Measurements from ENCODE around the gene ADARB1. TPM values are rescaled to one million over a fixed set of nuclear protein-coding genes. Genes with fewer than 3 reads are reported as not detected.

ADARB1 gene
- polyA plus RNA-seq, 12 donors: 22.6 to 43.0 (median 28.7) TPM; not detected in 1

GRCh38 chr21:45225041-45225740 lies 150.8 kb downstream of the ADARB1 start:
- no peak for DNase-seq

DNA sequence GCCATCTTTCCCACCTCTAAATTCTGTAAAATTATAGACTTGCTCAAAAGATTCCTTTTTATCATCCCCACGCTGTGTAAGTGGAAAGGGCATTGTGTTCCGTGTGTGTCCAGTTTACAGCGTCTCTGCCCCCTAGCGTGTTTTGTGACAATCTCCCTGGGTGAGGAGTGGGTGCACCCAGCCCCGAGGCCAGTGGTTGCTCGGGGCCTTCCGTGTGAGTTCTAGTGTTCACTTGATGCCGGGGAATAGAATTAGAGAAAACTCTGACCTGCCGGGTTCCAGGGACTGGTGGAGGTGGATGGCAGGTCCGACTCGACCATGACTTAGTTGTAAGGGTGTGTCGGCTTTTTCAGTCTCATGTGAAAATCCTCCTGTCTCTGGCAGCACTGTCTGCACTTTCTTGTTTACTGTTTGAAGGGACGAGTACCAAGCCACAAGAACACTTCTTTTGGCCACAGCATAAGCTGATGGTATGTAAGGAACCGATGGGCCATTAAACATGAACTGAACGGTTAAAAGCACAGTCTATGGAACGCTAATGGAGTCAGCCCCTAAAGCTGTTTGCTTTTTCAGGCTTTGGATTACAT lies 151.5 kb downstream of the ADARB1 start:
- DNase-seq: no peak

DNA sequence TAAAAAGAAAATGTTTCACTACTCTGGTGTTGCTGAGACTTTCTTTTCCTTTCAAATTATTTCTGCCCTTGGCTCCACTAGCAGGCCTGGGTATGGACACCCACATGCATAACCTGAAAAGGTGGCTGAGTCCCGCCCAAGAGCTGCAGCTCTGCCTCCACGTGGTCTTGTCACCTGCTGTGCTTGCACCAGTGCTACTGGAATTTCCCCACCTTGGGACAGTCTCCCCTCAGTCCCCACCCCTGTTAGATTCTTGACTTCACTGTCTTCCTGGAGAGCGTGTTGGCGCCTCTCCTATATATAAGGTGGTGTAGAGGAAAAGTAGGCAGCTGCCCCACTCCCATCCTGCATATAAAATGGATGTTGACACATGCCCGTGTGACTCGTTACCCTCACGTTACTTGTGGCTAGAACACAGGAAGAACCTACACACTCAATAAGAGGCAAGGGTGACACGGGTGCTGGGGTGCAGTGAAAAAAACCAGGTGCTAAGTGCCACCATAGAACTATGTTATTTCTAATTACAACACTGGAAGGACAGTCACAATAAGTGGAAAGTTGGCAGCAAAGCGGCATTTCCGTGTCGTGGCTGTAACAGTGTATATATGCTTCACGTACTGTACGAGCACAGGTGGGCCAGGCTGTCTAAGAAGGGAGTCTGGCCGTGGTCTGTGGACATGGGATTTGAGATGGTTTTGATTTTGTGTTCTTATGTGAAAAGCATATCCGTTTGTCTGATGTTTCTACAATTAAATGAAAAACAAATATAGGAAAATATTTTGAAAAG lies 152.4 kb downstream of the ADARB1 start:
- DNase-seq: no peak

GRCh38 chr21:45227735-45228134 lies 153.4 kb downstream of the ADARB1 start:
- no peak for DNase-seq

DNA sequence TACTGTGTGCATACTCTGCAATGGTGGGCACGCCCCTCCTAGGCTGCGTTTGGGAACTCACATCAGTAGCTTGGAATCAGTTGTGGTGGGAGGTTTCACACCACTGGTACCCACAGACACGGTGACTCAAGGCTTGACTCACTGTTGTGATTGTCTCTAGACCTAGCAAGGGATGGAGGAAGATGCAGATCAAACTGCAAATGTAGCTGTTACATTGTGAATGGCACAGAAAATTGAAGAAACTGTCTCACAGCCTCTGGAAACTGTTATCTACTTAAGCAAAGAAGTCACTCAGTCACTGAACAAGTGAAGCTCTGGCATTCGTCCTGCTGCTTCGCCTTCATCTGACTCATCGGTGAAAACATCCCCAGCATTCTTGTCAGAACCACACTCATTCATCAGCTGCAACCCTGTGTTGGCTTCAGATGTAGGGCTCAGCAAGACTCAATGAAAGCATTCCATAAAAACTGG lies 153.8 kb downstream of the ADARB1 start:
- DNase-seq: no peak

DNA sequence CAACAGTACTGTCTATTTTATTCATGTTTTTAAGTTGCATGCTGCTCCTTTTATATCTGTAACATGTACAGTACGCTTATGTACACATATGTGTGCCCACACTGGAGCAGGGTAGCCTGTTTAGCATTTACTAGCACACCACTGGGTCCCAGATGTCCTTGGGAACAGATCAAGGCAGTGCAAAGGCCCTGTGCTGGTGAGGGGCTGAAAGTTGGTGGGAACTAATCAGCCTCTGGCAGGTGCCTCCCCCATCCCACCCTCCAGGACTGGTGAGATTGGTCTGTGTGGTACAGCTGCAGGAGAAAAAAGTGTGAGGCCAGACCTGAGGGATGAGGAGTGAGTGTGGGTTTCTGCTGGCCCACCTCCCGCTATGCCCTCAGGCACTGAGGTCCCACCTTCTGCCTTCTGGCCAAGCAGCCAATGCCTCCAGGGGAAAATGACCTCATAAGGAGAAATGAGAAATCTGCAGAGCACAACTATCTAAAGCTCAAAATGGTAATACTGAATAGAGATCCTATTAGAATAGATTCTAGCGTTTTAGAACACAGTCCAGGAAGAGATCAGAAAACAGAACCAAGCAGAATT lies 154.4 kb downstream of the ADARB1 start:
- DNase-seq: no peak

DNA sequence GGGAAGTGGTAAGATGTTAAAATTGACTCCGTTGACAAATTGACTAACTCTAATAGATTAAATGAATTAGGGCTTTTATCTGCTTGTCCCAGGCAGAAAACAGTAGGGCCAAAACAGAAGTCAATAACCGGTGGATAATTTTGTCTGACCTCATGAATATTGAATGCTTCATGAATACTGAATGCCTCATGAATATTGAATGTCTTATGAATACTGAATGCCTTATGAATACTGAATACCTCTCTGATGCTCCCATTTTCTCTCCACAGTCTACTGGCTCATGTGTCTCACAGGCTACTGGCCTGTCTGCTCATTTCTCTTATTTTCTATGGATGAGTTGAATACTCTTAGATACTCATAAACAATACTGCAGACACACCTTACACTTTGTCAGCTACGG lies 157.3 kb downstream of the ADARB1 start:
- no peak for DNase-seq

- no peak for DNase-seq
Measured at GRCh38 chr21:45234127-45234526, 159.7 kb downstream of the ADARB1 start.

DNA sequence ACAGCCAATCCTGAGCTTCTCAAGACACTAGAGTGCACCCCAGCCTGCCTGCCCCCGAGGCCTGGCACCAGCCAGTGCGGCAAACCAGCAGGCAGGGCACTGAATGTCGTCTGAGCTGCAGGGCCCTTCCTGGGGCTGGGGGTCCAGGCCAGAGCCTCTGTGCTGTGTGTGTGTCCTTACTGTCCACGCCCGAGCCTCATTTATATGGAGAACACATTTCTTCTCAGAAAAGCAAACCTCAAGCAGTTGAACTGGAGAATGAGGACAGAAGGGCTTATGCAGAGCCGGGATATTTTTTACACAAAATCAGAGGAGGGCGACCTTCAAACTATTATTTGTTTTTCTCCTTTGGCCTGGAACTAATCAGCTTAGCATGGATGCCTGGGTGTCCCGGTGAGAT lies 160.6 kb downstream of the ADARB1 start:
- no peak for DNase-seq

GRCh38 chr21:45235488-45235887 lies 161.1 kb downstream of the ADARB1 start:
- no peak for DNase-seq

DNA sequence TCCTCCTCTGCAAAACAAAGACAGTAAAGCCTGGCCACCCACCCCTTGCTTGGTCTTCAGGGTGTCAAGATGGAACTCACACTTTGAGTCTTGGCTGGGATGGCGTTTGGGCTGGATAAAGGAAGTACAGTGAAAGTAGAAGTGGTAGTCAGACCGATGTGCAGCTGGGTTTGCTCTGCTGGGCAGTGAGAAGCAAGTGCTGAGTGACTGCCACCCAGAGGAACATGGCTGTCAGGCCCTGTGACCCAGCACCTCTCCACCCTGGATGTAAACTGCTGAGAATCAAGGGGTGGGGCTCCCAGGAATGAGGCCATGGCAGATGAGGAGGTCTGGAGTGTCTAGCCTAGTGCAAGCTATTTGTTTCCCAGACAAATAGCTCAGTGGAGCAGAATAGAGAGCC lies 162.1 kb downstream of the ADARB1 start:
- DNase-seq: no peak

DNA sequence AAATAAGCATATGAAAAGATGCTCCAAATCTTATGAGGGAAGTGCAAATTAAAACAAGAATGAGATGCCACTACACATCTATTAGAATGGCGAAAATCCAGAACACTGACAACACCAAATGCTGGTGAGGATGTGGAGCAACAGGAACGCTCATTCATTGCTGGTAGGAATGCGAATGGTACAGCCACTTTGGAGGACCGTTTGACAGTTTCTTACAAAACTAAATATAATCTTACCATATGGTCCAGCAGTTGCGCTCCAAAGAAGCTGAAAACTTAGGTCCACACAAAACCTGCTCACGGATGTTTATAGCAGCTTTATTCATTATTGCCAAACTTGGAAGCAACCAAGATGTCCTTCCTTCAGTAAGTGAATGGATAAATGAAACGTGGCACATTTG lies 163.0 kb downstream of the ADARB1 start:
- DNase-seq: no peak

DNA sequence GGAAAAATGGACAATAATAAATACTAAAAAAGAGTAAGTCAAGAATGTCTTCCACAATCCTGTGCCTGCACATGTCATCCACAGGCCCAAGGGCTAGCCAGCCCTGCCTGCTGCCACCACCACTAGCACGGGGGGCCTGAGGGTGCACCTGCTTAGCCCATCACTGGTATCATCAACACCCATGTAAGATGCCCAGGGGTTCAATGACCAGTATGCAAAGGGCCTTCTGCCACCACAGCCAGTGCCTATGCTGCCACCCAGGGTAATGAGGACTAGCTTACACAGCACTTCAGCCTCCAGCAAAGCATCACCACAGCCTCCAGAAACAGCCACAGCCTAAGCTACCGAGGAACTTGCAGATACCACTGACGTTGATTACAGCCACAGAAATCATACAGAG lies 167.0 kb downstream of the ADARB1 start:
- DNase-seq: no peak

DNA sequence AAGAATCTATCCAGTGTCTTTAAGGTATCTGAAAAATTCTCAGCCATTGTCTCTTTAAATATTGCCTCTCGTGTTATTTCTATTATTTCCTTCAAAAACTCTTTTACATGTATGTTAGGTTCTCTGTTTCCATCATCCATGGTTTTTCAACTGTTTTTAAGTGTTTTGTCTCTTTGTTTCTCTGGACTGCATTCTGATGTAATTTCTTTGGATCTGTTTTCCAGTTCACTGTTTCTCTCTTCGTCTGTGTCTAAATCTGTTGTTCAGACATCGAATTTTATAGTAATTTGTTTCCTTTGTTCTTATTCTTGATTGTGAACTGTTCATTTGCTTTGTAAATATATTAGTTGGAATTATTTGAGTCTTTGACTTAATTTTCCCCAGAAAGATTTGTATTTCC lies 169.2 kb downstream of the ADARB1 start:
- no peak for DNase-seq

DNA sequence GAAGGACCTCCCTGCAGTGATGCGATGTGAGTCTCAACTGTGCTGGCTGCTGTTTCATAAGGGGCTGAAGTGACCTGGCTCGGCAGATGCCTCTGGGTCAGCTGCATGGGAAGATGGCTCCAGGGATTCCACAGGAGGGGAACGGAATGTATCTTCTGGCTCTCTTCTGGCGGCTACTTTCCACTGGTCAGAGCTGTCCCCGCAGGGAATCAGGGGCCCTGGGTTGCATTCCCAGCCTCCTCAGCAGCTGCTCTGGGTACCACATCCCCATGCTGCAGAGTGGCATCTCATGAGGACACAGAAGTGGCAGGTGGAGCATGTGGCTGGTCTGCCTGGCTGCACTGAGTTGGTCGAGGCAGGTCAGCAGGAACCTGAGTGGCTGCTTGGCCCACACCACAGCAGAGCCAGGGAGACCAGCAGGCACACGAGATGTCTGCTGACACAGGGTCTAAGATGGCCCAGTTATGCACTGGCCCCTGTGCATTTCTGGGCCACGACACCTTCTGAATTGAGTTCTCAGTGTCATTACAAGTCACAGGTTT lies 170.5 kb downstream of the ADARB1 start:
- DNase-seq: no peak

GRCh38 chr21:45246386-45247320 lies 172.3 kb downstream of the ADARB1 start:
- no peak for DNase-seq

DNA sequence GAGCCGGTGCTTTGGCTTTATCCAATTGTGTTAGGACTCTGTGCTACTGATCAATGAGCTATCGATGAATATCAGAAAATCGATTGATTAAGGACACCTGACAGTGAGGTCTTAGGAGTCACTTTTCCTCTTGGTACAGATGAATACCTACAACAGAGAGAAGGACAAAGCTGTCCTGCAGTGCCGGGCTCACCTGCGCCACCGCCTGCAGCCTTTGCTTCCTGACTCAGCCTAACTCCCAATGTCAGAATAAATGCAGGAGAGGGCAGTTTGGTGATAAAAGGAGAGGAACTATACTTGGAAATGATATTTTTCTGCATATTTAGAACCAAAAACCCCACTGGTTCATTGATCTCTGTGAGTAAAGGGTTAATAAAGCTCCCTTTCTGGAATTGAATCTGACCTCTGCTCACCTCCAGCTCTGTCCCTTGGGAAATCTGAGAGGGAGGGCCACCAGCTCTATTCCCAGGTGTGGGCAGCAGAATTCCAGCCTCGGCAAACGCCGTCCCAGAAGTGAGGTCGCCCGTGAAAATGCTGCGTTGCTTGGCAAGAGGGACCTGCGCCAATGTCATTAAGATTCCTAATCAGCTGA lies 174.0 kb downstream of the ADARB1 start:
- no peak for DNase-seq

- no peak for DNase-seq
Measured at GRCh38 chr21:45248893-45249381, 174.6 kb downstream of the ADARB1 start.

GRCh38 chr21:45249626-45250025 lies 175.2 kb downstream of the ADARB1 start:
- no peak for DNase-seq

DNA sequence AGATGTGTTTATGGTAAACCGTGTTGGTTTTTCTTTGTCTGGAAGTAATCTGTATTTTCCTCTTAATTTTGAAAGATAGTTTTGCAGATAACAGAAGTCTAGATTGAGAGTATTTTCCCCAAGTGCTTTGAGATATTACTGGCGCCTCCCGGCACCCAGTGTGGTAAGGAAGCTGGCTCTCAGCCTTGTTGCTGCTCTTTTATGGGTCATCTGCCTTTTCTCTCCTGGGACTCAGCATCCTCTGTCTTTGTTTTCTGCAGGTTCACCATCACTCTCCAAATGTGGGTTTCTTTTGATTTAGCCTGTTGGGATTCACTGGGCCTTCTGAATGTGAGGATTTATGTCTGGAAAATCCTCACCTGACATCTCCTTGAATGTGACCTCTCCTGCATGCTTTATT lies 175.9 kb downstream of the ADARB1 start:
- DNase-seq: no peak
